HG03521 (cell line): ENCODE measurements around the gene ANKH.
"Not testable (repeated sequence)": the region's sequence is repeated elsewhere in the genome, so short reads cannot be mapped to it uniquely, and the experiment has no call there.

Experiments
- ATAC-seq: cut with Tn5 transposase; IDR thresholded peaks from one replicate; pipeline ENCODE4 v1.9.1; 2021; ENCODE audit warnings: mild to moderate bottlenecking, moderate library complexity; ENCODE audit not compliant: unreplicated experiment

The ANKH gene

GRCh38 chr5:14830210-14831005 is 41.2 kb downstream of the ANKH start:
- no peak for ATAC-seq

- ATAC-seq = no peak
Measured at GRCh38 chr5:14829396-14829795, 42.2 kb downstream of the ANKH start.

GRCh38 chr5:14826714-14827113 is 44.9 kb downstream of the ANKH start:
- no peak for ATAC-seq

- no peak for ATAC-seq
Measured at GRCh38 chr5:14825977-14826376, 45.6 kb downstream of the ANKH start.

- no peak for ATAC-seq
Measured at GRCh38 chr5:14824499-14824898, 47.1 kb downstream of the ANKH start.

- no peak for ATAC-seq
Measured at GRCh38 chr5:14821100-14821845, 50.3 kb downstream of the ANKH start.

GRCh38 chr5:14818931-14819790 is 52.4 kb downstream of the ANKH start:
- no peak for ATAC-seq

GRCh38 chr5:14817762-14818136 is 53.8 kb downstream of the ANKH start:
- not testable (repeated sequence) for ATAC-seq

- ATAC-seq = no peak
Measured at GRCh38 chr5:14816999-14817761, 54.4 kb downstream of the ANKH start.

- no peak for ATAC-seq
Measured at GRCh38 chr5:14816374-14816998, 55.1 kb downstream of the ANKH start.

GRCh38 chr5:14813747-14814146 is 57.8 kb downstream of the ANKH start:
- no peak for ATAC-seq

- no peak for ATAC-seq
Measured at GRCh38 chr5:14812166-14812565, 59.4 kb downstream of the ANKH start.

- ATAC-seq = no peak
Measured at GRCh38 chr5:14810928-14811572, 60.5 kb downstream of the ANKH start.

- no peak for ATAC-seq
Measured at GRCh38 chr5:14810282-14810681, 61.3 kb downstream of the ANKH start.

GRCh38 chr5:14809369-14810155 is 62.0 kb downstream of the ANKH start:
- peak; percentile 99 for ATAC-seq

- ATAC-seq = no peak
Measured at GRCh38 chr5:14807471-14807870, 64.1 kb downstream of the ANKH start.

GRCh38 chr5:14806456-14806855 is 65.1 kb downstream of the ANKH start:
- ATAC-seq = no peak

GRCh38 chr5:14802541-14802940 is 69.0 kb downstream of the ANKH start:
- no peak for ATAC-seq

GRCh38 chr5:14801792-14802191 is 69.8 kb downstream of the ANKH start:
- no peak for ATAC-seq
